Activated CD4-positive, CD25-positive, alpha-beta regulatory T cell treated with anti-CD3 and anti-CD28 coated beads, Interleukin-2, amount 50 U/mL, for 24 hours (primary cell): ENCODE measurements around the gene THSD7B.
A peak's percentile ranks its signal among the peaks of the same experiment; 100 is the strongest.

ENCODE experiments used
- ATAC-seq, 2 donors: fragments of 150-1000 bp; cut with Tn5 transposase; one replicate each; pipeline ENCODE4 v1.10.0; 2021; ENCODE audit warnings: mild to moderate bottlenecking in 1 of 2, moderate library complexity in 1 of 2

THSD7B gene

DNA sequence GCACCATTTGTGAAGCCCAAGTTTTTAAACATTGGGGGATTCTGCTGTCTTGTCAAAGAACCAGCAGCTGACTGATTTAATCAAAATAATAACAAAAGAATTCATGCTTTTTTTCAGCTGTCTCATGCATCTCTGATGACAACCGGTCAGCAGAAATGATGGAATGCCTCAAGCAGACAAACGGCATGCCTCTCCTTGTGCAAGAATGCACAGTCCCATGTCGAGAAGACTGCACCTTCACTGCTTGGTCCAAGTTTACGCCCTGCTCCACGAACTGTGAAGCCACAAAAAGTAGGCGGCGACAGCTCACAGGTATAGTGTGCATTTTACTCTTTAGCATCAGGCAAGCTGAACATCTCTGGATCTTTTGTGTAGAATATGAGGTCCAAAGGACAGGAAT, 640.2 kb downstream of the THSD7B start:
- ATAC-seq = no peak

DNA sequence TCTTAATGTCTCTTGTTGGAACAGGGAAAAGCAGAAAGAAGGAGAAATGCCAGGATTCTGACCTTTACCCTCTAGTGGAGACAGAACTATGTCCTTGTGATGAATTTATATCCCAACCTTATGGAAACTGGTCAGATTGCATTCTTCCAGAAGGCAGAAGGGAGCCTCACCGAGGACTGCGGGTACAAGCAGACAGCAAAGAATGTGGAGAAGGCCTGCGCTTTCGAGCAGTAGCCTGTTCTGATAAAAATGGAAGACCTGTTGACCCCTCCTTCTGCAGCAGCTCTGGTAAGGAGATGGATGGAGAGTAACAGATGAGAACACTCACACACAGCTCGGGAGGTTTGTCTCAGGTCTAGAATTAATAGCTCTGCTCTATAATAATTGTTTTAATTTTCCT, 646.2 kb downstream of the THSD7B start:
- ATAC-seq = no peak

DNA sequence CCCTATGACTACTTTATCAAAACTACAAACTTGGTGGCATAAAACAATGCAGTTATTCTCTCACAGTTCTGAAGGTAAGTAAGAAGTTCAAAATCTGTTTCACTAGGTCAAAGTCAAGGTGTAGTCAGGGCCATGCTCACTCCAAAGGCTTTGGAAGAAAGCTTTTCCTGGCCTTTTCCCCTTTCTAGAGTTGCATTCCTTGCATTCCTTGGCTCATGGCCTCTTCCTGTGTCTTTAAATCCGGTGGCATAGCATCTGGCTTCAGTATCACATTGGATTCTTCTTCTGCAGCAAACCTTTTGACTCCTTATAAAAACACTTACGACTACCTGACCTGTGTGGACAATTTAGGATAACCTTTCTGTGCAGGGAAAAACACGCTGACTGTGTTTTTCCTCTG, 655.4 kb downstream of the THSD7B start:
- no peak for ATAC-seq

DNA sequence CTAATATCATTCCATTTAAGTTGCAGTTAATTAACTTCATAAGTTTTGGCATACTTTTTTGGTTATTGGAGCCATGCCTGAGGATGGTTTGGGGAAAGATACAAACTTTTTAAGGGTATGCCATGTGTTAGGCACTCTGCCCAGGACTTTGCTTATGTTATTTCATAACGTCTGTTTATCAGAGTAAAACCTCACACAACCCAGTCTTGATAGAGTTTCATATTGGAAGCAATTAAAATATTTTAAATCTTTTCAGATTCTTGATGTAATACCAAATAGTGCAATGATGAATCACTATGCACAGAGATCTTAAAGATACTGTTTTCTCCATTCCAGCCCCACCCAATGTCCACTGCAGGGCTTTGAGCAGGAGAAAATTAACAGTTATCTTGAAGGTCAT, 669.8 kb downstream of the THSD7B start:
- ATAC-seq = no peak

DNA sequence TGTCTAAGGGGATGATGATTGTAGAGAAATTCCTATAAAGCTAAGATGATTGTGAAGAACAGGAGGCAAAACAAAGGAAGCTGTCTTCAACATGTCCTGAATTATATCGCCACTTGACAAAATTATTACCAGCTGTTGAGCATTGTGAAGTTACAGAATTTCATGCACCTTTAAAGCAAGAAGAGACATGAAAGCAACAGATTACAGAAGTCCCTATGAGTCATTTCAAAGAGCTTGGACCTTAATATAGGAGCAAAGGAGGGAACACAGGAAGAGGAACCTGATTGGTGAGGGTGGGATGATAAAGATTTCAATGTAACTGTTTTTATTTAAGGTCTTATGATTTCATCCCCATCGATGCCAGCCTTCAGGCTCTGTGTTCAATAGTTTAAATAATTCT, 672.0 kb downstream of the THSD7B start:
- no peak for ATAC-seq

DNA sequence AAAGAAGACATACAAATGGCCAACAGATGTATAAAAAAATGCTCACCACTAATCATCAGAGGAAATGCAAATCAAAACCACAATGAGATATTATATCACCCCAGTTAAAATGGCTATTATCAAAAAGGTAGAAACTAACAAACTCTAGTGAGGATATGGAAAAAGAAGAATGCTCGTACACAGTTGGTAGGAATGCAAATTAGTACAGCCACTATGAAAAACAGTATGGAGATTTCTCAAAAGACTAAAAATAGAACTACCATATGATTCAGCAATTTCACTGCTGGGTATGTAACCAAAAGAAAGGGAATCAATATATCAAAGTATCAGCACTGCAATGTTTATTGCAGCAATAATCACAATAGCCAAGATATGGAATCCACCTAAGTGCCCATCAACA, 679.6 kb downstream of the THSD7B start:
- ATAC-seq = no peak

DNA sequence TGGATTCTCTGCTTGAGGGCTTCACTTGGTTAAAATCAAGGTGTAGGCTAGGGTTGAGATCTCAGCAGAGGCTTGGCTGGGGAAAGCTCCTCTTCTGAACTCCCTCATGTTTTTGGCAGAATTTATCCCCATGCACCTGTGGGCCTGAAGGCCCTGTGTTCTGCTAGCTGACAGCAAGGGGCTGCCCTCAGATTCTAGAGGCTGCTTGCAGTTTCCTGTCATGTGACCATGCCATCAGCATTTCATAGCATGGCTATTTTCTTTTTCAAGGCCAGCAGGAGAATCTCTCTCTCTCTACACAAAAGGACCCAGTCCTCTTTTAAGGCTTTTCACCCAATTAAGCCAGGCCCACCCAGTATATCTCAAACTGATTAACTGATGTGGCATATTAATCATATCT, 684.1 kb downstream of the THSD7B start:
- ATAC-seq = no peak

DNA sequence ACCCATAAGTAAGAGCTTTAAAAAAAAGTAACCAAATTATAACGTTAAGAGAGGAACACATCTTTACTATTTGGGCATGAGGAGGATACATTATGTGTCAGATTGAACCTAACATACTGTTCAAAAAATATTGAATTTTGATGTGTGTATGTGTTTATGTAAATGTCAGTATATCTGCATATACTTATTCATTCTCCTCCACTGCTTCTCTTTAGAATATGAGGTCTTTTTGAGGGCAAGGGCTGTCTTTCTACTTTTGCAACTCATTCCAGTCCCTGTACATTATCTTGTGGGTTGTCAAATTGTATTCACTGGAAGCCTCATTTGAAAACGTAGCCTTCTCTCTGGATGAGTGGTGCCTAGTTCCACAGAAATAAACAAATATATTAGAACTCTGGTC, 689.5 kb downstream of the THSD7B start:
- ATAC-seq = no peak

DNA sequence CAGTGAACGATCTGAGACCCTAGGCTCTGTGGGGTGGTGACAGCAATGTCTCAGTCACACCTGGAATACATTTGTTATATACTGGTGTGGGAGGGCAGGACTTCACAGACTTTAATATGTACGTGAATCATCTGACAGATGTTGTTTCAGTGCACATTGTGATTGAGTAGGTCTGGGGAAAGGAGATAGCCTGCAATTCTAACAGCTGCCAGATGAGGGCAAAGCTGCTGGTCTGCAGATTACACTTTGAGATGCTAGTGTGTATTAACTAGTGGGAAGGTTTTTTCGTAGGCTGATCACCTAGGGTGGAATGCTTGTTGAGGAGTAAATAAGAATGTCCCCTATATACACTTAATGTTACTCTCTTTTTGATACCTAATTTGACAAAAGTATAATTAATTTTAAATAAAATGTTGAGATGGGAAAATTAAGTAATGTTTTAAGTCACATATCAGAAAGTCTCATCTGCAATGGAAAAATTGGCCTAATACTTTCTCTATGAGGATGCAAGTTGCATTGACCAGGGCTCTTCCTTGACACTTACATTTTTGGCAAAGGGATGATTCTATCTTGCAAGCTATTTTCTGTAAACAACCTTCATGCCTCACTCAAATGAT, 702.0 kb downstream of the THSD7B start:
- ATAC-seq = no peak

DNA sequence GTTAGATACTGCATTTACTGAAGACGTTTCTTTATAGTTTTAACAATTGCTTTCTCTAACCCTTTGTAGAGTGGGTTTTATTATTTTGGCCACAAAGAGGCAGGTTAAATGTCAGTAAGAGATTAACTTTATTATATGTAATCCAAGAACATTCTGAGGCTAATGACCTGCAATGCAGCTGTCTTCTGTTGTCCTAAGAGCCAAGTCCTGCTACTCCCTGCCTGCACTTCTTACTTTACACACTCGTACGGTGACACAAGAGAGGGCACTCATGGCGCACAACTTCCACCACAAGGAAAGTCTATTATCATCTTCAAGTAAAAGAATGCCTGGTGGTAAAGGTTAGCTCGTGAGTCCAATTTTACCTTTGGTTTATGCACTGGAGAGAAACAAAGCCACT, 727.9 kb downstream of the THSD7B start:
- ATAC-seq = no peak

DNA sequence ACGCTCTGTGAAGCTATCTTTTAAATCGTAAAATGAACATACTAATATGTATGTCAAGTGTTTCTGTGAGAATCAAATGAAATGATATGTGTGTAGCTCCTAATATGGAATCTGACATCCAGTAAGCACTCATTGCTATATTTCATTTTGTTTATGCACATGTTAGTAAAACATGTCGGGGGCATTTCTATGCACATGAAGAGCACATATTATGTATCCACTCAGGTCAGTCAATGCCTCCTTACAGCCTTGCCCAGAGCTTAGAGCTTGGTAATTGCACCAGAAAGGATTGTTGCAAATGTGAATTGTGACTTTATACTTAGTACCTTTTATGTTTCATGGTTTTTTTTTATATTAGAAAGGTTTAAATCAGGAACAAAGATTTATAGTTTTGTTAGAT, 735.3 kb downstream of the THSD7B start:
- no peak for ATAC-seq

DNA sequence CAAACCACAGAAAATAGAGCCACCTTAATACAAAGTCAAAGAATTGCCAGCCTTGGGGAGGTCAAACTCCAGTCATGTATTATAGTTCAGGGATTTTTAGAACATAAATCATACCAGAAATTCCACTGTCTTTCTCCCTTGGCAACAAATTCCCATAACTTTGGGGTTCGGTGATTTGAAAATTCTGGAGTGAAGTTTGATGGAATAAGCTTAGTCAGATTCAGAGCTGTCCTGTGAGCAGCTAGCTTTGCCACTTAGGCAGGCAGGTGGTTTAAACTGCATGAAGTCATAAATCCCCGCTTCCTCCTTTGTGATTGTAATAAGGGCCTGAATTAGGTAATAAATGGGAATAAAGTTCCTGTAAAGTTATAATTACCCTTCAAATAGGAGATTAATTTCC, 741.9 kb downstream of the THSD7B start:
- ATAC-seq = no peak

DNA sequence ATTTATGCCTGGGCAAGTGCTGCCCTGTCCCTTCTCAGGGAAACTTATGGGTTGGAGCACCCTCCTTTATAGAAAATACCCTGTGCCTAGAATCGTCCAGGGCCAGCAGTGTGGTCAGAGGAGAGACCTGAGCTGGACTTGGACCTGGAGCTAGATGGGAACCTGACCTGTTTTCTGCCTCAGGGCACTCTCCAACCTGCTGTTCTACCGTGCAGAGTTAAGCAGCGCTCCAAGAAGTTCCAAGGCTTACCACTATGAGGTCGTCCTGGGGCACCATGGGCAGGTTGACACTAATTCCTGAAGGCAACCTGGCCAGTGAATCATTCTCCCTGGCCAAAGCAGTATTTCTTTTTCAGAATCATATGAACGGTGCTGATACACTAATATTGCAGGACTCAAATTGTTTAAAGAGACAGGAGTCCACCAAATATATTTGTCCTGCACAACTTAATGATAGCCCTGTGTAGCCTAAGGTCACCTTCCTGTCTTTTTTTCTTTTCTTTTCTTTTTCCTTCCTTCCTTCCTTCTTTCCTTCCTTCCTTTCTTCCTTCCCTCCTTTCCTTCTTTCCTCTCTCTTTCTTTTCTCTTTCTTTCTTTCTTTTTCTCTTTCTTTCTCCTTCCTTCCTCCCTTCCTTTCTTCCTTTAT, 743.5 kb downstream of the THSD7B start:
- no peak for ATAC-seq

DNA sequence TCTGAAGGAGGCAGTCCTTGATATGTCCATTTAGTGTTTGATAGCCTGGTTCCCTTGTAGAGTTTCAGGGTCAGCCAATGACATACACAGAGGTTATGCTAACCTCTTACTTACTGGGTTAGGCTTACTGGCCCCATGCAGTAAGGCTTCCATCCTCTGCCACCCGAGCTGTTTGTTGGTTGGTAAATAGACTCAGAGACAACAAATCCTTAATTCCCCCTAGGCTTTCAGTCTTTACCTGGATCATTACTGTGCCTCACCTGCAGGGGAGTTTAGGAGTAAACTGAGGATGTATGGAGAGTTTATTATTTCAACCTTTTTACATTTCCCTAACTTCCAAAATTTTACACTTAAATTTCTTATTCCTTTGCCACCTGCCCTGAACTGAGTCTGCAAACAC, 746.2 kb downstream of the THSD7B start:
- ATAC-seq = no peak

DNA sequence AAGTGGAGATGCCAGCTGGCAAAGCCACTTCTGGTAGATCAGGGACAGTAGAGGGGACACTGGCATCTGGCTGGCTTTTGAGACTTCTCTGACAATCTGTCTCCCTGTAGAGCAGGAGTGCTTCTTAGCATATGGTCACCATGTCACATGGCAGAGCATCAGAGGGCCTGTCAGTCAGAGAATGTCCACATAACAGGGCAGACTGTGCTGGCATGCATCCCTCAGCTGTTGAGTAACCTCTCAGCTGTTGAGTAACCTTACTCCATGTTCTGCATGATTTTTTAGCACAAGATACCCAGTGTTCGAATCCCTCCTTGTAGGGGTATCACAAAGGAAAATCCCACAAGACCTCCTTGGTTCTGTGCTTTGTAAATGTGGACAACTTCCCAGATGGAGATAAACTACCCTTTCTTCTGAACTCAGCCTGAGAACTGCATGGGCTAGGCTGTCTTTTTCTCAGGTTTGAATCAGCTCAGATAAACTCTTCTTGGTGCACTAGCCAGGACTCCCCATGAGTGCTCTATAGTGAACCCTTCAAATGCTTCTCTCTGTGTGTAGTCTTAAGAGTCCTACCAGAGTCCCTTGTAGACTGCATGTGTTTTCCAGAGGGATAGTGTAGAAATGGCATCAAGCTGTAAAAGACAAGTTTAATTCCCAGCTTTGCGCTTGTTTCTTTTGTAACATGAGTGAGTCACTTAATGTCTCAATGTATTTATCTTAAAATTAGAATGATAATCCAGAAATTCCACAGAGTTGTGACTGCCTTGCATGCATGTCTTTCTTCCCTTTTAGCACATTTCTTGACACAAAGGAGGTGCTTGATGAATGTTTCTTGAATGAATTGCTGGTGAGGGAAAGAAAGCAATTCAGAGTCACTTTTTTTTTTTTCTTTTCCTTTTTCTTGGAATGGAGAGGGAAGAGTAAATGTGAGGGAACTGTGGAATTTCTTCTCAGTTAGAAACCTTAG, 756.6 kb downstream of the THSD7B start:
- no peak for ATAC-seq

DNA sequence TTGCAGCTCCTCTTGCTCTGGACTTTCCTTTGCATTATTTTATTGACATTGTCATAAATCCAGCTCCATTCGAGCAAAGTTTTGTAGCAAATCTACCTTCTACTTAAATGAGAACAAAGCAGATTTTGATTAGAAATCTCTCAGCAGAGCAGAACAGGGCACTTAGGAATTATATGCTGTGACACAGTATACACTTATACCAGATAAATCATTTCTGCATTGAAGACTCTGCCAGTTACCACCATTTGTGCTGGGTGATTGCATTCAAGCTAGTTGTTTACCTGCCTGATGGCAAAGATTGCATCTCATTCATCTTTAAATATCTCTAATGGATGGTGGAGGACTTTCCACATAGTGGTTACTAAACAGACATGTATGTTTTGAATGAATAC, 757.3 kb downstream of the THSD7B start:
- ATAC-seq = no peak

DNA sequence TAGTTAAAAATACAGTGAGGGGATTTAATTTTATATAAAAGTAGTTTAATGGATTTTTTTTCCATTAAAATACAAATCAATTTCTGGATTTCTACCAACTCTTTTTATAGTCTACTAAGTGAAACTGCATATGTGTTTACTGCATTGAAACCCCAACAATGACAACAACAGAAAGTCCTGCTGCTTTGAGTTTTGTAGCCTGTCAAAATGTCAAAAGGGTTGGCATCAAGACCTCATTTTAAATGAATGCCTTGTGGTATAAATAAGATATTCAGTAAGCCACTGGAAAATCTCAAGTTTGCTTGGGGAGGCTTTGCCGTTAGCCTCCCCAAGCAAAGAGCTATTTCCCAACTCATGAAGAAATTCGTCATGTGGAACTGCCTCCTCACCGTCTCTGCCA, 758.6 kb downstream of the THSD7B start:
- no peak for ATAC-seq

DNA sequence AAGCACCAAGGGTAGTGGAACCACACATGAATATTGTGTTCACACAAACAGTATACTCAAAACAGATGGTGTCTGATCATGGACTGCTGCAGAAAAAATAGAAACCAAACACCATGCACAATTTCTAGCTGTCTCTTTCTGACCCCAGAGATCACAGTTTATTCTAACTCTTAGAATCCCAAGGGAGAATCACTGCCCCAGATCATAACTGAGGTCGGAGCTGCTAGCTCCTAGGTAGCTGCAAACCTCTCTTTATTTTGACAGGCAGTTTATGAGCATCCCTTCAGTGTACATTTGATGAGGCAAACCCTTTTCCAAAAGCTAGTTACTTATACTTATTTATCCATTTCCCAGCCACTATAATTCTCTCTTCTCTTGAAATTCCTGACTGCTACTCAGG, 759.8 kb downstream of the THSD7B start:
- ATAC-seq = no peak

DNA sequence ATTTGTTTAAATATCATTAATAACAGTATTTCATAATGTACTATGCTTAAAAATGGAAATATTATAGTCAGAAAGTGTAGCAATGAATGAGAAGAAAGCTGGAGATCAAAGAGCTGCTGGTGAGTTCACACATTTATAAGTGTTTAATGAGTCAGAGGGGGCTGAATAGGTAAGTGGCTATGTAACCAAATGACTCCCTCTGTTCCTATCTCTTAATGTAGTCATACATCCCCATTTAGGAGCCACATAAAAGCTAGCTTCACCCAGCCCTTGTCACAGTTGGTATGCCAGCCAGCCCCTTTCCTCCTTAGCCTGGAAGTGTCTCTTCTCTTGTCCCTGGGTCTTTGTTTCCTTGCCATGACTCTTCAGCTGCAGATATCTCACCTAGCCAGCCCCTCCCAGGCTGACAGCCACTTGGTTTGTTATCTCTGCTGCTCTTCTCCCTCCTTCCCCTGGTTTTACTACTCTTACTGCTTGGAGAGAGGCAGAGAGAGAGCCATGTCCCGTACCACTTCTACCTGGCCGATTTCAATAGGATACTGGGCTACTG, 760.4 kb downstream of the THSD7B start:
- peak in 1 of 2 donors; percentile 17 for ATAC-seq

DNA sequence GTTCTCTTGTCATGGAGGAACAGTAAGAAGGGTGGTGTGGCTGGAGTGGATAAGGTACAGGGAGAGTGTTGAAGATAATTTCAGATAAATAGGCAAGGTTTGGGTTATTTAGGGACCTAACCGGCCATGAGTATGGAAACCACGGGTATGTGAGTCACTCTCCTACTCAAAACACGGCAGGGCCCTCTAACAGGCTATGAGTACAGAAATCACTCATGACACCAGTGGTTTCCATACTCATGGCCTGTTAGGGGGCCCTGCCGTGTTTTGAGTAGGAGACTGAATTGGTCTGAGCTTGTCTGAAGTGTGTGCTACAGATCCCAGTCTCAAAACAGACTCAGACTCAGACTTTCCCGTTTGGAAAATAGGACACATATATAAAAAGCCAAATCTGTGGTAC, 770.6 kb downstream of the THSD7B start:
- ATAC-seq = no peak

DNA sequence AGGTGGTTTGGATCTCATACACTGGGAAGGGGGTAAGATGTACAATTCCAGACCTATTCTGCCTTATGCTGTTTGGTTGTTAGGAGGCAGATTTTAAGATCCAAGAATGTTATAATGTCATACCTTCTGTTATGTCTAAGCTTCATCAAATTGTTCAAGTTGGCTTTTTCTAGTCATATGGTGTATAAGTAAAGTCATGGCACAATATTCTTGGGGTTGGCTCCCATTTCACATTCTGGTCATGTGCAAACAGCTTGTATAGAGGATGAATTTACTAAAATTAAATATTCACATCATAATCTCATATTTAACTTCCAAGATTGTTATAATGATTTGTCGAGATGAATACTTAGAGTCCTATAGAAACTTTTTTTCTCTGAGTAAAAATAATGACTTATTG, 774.0 kb downstream of the THSD7B start:
- no peak for ATAC-seq

DNA sequence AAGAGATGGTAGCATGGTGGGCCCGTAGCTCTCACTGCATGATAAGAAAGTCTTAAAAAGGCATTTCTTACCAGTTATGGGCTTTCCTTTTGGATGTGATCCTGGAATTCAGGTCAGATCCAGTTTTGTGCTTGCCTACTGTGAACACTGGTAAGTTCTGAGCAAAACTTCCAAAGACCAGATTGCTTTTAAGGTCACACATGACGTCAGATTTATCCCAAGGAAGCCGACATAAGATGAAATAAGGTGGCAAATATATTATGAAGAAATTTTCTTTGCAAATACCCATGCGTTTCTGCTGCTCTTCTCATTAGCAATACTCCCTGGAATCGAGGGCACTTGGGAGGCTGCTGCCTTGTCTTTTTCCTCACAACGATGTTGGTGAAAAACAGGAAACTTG, 782.5 kb downstream of the THSD7B start:
- no peak for ATAC-seq

DNA sequence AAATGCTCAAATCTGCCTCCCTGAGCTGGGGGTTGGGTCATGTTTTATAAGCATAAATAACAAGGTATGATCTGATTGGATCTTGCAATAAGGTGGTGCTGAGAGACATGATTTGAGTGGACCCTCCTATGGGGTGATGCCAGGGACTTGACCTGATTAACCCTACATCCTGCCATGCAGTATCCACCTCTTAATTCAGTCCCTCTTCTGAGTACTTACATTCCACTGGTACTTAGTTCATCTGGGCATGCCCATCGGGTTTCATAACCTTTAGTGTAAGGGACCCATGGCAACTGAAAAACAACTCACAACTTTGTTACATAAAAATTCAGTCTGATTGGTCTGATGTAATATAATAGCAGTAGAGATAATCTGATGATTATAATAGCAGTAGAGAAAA, 801.0 kb downstream of the THSD7B start:
- no peak for ATAC-seq

DNA sequence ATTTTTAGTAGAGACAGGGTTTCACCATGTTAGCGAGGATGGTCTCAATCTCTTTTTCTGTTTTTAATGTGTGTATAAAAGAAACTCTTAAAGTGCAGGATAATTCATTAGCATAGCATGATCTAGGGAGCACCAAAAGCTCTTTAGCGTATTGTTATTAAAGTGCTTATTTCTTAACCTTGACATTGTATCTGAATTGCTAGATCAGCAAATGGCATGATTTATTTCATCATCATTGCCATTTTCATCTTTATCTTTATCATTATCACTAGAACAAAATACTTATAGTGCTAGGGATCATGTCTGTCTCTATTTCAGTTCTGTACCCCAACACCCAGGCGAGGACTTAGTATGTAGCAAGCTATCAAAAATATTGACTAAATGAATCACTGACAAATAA, 805.1 kb downstream of the THSD7B start:
- ATAC-seq = no peak
